Vagina (tissue), 2 donors: ENCODE data around the gene CMSS1.

Experiments used
- POLR2A ChIP-seq, 2 donors: fragments of 450-650 bp; IDR thresholded peaks; one replicate each; pipeline ENCODE4 v1.6.1; 2017; ENCODE audit warnings: antibody characterized with exemption in 2 of 2, mild to moderate bottlenecking in 2 of 2, moderate library complexity in 2 of 2
- POLR2AphosphoS5 ChIP-seq, 2 donors: sonication (generic); formaldehyde crosslinking; IDR thresholded peaks; one replicate each; pipeline ENCODE4 v1.9.0; 2017; ENCODE audit warnings: antibody characterized with exemption in 2 of 2, mild to moderate bottlenecking in 2 of 2, low read depth in 1 of 2; ENCODE audit not compliant: insufficient read depth in 1 of 2
- TF ChIP-seq, protein P1 (sequence below), 3 experiments: fragments of 450-650 bp in 2 of 3; fragments of 200-600 bp in 1 of 3; sonication (generic) in 1 of 3; IDR thresholded peaks; one replicate each; pipeline ENCODE4 v1.5.1; 2017 to 2019; ENCODE audit warnings: antibody characterized with exemption in 3 of 3, mild to moderate bottlenecking in 2 of 3, moderate library complexity in 2 of 3

DNA sequence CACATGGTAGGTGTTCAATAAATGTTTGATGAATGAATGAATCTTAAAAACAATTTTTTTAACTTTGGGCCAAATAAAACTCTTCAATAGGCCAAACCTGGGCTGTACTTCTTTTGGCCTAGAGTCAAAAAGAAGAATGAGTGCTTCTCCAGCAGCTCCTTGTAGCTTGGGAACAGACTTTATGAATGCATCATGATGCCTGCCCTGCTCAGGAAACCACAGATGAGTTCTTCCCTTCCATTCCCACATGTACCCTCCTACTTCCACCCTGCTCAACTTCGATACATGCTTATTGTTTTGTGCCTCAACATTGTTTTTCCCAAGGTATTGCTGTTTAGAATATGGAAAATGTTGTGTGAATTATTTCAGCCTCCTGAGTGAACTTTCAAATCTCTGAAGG lies 209.7 kb downstream of the CMSS1 start:
- TF ChIP-seq, protein P1, sequence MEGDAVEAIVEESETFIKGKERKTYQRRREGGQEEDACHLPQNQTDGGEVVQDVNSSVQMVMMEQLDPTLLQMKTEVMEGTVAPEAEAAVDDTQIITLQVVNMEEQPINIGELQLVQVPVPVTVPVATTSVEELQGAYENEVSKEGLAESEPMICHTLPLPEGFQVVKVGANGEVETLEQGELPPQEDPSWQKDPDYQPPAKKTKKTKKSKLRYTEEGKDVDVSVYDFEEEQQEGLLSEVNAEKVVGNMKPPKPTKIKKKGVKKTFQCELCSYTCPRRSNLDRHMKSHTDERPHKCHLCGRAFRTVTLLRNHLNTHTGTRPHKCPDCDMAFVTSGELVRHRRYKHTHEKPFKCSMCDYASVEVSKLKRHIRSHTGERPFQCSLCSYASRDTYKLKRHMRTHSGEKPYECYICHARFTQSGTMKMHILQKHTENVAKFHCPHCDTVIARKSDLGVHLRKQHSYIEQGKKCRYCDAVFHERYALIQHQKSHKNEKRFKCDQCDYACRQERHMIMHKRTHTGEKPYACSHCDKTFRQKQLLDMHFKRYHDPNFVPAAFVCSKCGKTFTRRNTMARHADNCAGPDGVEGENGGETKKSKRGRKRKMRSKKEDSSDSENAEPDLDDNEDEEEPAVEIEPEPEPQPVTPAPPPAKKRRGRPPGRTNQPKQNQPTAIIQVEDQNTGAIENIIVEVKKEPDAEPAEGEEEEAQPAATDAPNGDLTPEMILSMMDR (IDR thresholded peaks at IDR 0.05) = no peak
- no peak for TF ChIP-seq POLR2AphosphoS5 (IDR thresholded peaks at IDR 0.05; ENCODE audit: insufficient read depth in 1 of 2, low read depth in 1 of 2)
- no peak for TF ChIP-seq POLR2A (IDR thresholded peaks at IDR 0.05)
